Tibial artery (tissue), 4 donors: Measurements from ENCODE around the gene ARHGEF17.

Experiments
- DNase-seq, 2 donors: peaks; one replicate each; pipeline ENCODE4 v3.0.0-alpha.2; 2019
- H3K27ac ChIP-seq, 2 donors: fragments of 200-600 bp; sonication (generic) in 1 of 2; 1 replicate in 1 of 2; 2 replicates in 1 of 2; pipeline ENCODE4 v1.5.1; 2018 to 2019; ENCODE audit warnings: mild to moderate bottlenecking in 1 of 2
- H3K27me3 ChIP-seq, 2 donors: fragments of 200-600 bp; sonication (generic) in 1 of 2; one replicate each; pipeline versions ENCODE4 v1.5.1 to v1.6.0; 2016 to 2019
- H3K36me3 ChIP-seq, 3 donors: fragments of 200-600 bp; sonication (generic) in 2 of 3; one replicate each; pipeline ENCODE4 v1.5.1; 2016 to 2019; ENCODE audit warnings: mild to moderate bottlenecking in 2 of 3
- H3K4me1 ChIP-seq, 4 donors: fragments of 200-600 bp; sonication (generic) in 2 of 4; 1 replicate in 3 of 4; 2 replicates in 1 of 4; pipeline ENCODE4 v1.5.1; 2016 to 2019
- H3K4me3 ChIP-seq, 2 donors: fragments of 200-600 bp; sonication (generic) in 1 of 2; 1 replicate in 1 of 2; 2 replicates in 1 of 2; pipeline ENCODE4 v1.5.1; 2018 to 2019; ENCODE audit warnings: mild to moderate bottlenecking in 2 of 2
- H3K9me3 ChIP-seq, 3 donors: fragments of 200-600 bp; sonication (generic) in 1 of 3; one replicate each; pipeline ENCODE4 v1.5.1; 2016 to 2019
- intact Hi-C: fragments of 100-400 bp; cut with DNase I; formaldehyde crosslinking; loops from one replicate; pipeline ENCODE4 v1.15.0; 2023; ENCODE audit warnings: low total_unique reads
- TF ChIP-seq, protein P1 (sequence below), 2 experiments: fragments of 200-600 bp in 1 of 2; fragments of 450-650 bp in 1 of 2; IDR thresholded peaks; one replicate each; pipeline ENCODE4 v1.5.1; 2017 to 2019; ENCODE audit warnings: antibody characterized with exemption in 2 of 2, mild to moderate bottlenecking in 1 of 2, moderate library complexity in 1 of 2

Gene ARHGEF17

DNA sequence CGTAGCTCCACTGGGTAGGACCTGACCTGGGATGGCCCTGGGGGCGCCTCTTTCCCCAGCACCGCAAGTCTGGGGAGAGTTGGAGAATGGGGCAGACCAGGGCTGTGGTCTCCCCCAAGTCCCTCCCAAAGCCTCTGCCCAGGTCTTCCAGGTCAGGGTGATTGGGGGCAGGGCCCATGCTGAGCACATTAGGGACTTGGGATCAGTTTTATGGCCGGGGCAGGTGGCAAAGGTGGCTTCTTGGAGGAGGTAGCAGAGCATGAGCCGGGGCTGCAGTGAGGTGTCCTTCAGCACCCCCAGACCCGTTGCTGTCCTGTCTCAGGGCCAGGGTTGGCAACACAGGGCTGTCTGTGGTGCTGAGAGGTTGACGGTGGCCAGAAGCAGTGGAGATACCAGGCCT, 74.1 kb downstream of the ARHGEF17 start:
- Histone ChIP-seq H3K9me3 (no peaks in the 10 kb centered on the region), H3K4me1 (peaks cover 0 to 25% (median 8%) of the 10 kb centered on the region in 4 donors), H3K27me3 (no peaks in the 10 kb centered on the region), H3K27ac (no peak overlapping the region), H3K4me3 (no peak overlapping the region), H3K36me3 (no peaks in the 10 kb centered on the region)
- DNase-seq = no peak
- TF ChIP-seq, protein P1, sequence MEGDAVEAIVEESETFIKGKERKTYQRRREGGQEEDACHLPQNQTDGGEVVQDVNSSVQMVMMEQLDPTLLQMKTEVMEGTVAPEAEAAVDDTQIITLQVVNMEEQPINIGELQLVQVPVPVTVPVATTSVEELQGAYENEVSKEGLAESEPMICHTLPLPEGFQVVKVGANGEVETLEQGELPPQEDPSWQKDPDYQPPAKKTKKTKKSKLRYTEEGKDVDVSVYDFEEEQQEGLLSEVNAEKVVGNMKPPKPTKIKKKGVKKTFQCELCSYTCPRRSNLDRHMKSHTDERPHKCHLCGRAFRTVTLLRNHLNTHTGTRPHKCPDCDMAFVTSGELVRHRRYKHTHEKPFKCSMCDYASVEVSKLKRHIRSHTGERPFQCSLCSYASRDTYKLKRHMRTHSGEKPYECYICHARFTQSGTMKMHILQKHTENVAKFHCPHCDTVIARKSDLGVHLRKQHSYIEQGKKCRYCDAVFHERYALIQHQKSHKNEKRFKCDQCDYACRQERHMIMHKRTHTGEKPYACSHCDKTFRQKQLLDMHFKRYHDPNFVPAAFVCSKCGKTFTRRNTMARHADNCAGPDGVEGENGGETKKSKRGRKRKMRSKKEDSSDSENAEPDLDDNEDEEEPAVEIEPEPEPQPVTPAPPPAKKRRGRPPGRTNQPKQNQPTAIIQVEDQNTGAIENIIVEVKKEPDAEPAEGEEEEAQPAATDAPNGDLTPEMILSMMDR (IDR thresholded peaks at IDR 0.05) = no peak
- intact Hi-C loops = no loop called here

DNA sequence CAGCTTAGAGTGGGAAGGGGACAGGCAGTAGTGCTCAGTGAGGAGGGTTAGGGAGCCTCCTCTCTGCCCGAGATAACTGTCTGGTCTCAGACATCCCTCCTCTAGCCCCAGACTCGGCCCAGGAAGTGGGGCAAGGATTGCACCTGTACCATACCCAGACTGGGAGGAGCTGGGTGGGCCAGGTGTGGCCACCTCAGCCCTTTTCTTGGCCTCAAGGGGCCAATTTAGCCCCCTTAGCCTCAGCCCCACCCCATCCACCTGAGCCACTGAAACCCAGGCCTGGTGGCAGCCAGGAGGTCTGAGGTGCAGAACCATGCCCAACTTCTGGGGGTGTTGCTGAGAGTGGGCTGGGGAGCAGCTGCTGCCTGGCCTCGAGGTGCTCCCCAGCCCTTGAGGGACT, 74.7 kb downstream of the ARHGEF17 start:
- no peaks in the 10 kb centered on the region for H3K27me3 ChIP-seq
- TF ChIP-seq, protein P1 (IDR thresholded peaks at IDR 0.05) = no peak
- intact Hi-C loops = no loop called here
- no peak for DNase-seq
- peaks cover 0 to 20% (median 6%) of the 10 kb centered on the region in 4 donors for H3K4me1 ChIP-seq
- no peak overlapping the region for H3K4me3 ChIP-seq
- no peak overlapping the region for H3K27ac ChIP-seq
- no peaks in the 10 kb centered on the region for H3K36me3 ChIP-seq
- no peaks in the 10 kb centered on the region for H3K9me3 ChIP-seq

DNA sequence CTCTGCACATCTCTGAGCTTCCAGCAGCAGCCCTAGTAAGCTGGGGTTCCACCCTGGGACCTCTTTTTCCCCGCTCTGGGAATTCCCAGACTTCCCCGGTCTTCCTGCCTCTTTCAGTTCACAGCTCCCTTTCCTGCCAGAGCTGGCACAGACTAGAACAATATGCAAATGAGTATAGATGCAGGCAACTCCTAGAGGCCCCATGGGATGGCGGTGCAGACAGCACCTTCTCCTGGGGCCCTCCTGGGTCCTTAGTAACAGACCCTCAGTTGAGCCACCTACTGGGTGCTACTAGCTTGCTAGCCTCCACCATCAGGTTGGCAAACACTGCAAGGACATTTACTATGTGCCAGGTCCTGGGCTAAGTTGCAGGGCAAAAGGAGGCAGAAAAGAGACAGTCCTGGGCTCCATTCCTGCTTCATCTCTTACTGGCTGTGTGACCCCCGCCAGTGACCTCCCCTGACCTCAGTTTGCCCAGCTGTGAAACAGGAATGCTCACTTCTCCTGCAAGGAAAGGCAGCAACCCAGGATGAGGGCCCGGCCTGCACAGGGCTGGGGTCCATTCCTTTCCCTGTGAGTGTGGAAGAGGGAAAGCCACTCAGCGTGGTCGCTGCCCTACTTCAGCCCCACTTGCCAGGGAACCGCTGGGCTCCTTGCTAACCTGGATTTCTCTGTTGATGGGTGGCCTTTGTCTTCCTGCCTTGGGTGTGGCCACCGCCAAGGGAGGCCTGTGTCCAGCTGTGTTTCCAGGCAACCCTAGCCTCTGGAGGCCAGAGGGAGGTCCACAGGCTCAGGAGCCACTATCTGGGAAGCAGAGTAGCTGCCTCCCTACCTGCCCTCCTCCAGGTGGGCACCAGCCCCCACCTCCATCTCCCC, 75.4 kb downstream of the ARHGEF17 start:
- no peak overlapping the region for H3K4me3 ChIP-seq
- H3K4me1 ChIP-seq = peaks cover 0 to 20% (median 6%) of the 10 kb centered on the region in 4 donors
- no peaks in the 10 kb centered on the region for H3K9me3 ChIP-seq
- intact Hi-C loops = no loop called here
- TF ChIP-seq, protein P1 (IDR thresholded peaks at IDR 0.05) = no peak
- no peak for DNase-seq
- no peaks in the 10 kb centered on the region for H3K27me3 ChIP-seq
- H3K27ac ChIP-seq = no peak overlapping the region
- H3K36me3 ChIP-seq = no peaks in the 10 kb centered on the region

DNA sequence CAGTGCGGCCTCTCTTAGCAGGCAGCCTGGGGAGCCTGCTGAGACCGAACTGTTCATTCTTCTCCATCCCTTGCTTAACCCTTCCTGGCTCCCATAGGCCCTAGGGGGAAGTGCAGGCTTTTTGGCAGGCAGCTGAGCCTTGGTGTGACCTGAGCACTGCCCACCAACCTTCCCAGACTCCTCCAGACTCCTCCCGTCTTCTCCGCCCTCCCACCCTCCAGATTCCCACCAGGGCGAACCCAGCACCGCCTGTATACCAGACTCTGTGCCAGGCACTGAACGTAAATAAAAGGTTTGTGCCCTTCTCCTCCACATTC, 76.0 kb downstream of the ARHGEF17 start:
- intact Hi-C loops = no loop called here
- DNase-seq = no peak
- Histone ChIP-seq H3K36me3 (no peaks in the 10 kb centered on the region), H3K9me3 (no peaks in the 10 kb centered on the region), H3K27ac (no peak overlapping the region), H3K4me1 (peaks cover 0 to 14% (median 4%) of the 10 kb centered on the region in 4 donors), H3K27me3 (no peaks in the 10 kb centered on the region), H3K4me3 (no peak overlapping the region)
- TF ChIP-seq, protein P1 (IDR thresholded peaks at IDR 0.05) = no peak

DNA sequence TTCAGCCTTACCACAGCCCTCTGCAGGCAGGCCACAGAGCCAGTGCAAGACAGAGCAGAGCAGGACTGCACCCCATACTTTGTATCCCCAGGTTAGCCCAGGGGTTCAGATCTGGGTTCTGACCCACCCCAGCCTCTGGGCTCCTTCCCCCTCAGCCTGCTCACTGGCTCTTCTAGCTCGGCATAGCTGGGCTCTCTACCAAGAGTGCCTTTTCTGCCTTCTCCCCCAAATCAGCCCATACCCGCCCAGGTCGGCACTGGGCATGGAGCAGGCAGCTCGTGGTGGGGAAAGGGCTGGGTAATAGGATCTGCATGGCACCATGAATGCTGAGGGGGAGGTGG, 76.4 kb downstream of the ARHGEF17 start:
- intact Hi-C loops = no loop called here
- Histone ChIP-seq H3K27me3 (no peaks in the 10 kb centered on the region), H3K9me3 (no peaks in the 10 kb centered on the region), H3K4me1 (peaks cover 0 to 10% (median 2%) of the 10 kb centered on the region in 4 donors), H3K36me3 (no peaks in the 10 kb centered on the region), H3K27ac (no peak overlapping the region), H3K4me3 (no peak overlapping the region)
- DNase-seq = no peak
- TF ChIP-seq, protein P1 (IDR thresholded peaks at IDR 0.05) = no peak
